Neural progenitor cell (in vitro differentiated cells): ENCODE data around the gene ZNF620. TPM values are rescaled to one million over a fixed set of nuclear protein-coding genes. Genes with fewer than 3 reads are reported as not detected.
"Not testable (repeated sequence)": the region's sequence is repeated elsewhere in the genome, so short reads cannot be mapped to it uniquely, and the experiment has no call there.

ENCODE experiments used
- DNase-seq: peaks from one replicate; pipeline ENCODE4 v3.0.0-alpha.2; 2016; ENCODE audit warnings: low spot score
- H2AFZ ChIP-seq: fragments of 200-600 bp; sonication (generic); replicated peaks from 2 replicates; pipeline ENCODE4 v1.6.1; 2016; ENCODE audit warnings: antibody characterized with exemption
- H3F3A ChIP-seq: fragments of 200-600 bp; sonication (generic); 2 replicates; pipeline ENCODE4 v1.6.1; 2016; ENCODE audit warnings: antibody characterized with exemption, low read depth
- H3K27ac ChIP-seq: fragments of 200-600 bp; sonication (generic); 2 replicates; pipeline ENCODE4 v1.5.1; 2016; ENCODE audit warnings: mild to moderate bottlenecking
- H3K27me3 ChIP-seq: fragments of 200-600 bp; sonication (generic); 2 replicates; pipeline ENCODE4 v1.6.1; 2016; ENCODE audit warnings: mild to moderate bottlenecking, moderate library complexity
- H3K36me3 ChIP-seq: fragments of 200-600 bp; sonication (generic); 2 replicates; pipeline ENCODE4 v1.5.1; 2016
- H3K4me1 ChIP-seq: fragments of 200-600 bp; sonication (generic); 2 replicates; pipeline ENCODE4 v1.6.1; 2016; ENCODE audit warnings: mixed run types
- H3K4me2 ChIP-seq: fragments of 200-600 bp; sonication (generic); 2 replicates; pipeline ENCODE4 v1.6.1; 2016
- H3K4me3 ChIP-seq: fragments of 200-600 bp; sonication (generic); 2 replicates; pipeline ENCODE4 v1.5.1; 2016
- H3K79me2 ChIP-seq: fragments of 200-600 bp; sonication (generic); 2 replicates; pipeline ENCODE4 v1.6.1; 2016; ENCODE audit warnings: low read depth
- H3K9ac ChIP-seq: fragments of 200-600 bp; sonication (generic); 2 replicates; pipeline ENCODE4 v1.6.1; 2016
- H3K9me3 ChIP-seq: fragments of 200-600 bp; sonication (generic); 2 replicates; pipeline ENCODE4 v1.5.1; 2016; ENCODE audit warnings: low read depth
- H4K20me1 ChIP-seq: fragments of 200-600 bp; sonication (generic); 2 replicates; pipeline ENCODE4 v1.6.1; 2016; ENCODE audit warnings: low read depth
- H3K27ac Mint-ChIP-seq: 3 replicates; pipeline ENCODE4 v1.8.0; 2021; ENCODE audit warnings: mixed read lengths
- H3K27me3 Mint-ChIP-seq: 2 replicates; pipeline ENCODE4 v1.8.0; 2022; ENCODE audit warnings: low read depth, mild to moderate bottlenecking, inconsistent platforms, moderate library complexity, mixed read lengths; ENCODE audit not compliant: insufficient read depth
- H3K36me3 Mint-ChIP-seq: 3 replicates; pipeline ENCODE4 v1.8.0; 2021; ENCODE audit warnings: mixed read lengths
- H3K4me1 Mint-ChIP-seq: 3 replicates; pipeline ENCODE4 v1.8.0; 2021; ENCODE audit warnings: mixed read lengths
- H3K4me3 Mint-ChIP-seq: 3 replicates; pipeline ENCODE4 v1.8.0; 2021; ENCODE audit warnings: mild to moderate bottlenecking, moderate library complexity, mixed read lengths
- H3K9me3 Mint-ChIP-seq: 3 replicates; pipeline ENCODE4 v1.8.0; 2020; ENCODE audit warnings: mixed read lengths
- EZH2 ChIP-seq: fragments of 200-600 bp; sonication (generic); IDR thresholded peaks from 2 replicates; pipeline ENCODE4 v1.6.1; 2017; ENCODE audit warnings: antibody characterized with exemption, mild to moderate bottlenecking, moderate library complexity
- EZH2phosphoT487 ChIP-seq: fragments of 200-600 bp; sonication (generic); IDR thresholded peaks from 2 replicates; pipeline ENCODE4 v1.6.1; 2017; ENCODE audit warnings: antibody characterized with exemption
- small RNA-seq: library from RNA; depleted of rRNA; stranded (forward); fragments of <200 nt; gene quantifications from one replicate; pipeline ENCODE3, GENCODE V24; 2015
- total RNA-seq: library from RNA; depleted of rRNA; stranded (reverse); fragments of >200 nt; gene quantifications from 2 replicates; pipeline ENCODE4 v1.2.3, GENCODE V29; 2015; ENCODE audit warnings: low replicate concordance
- TF ChIP-seq, protein P1 (sequence below): fragments of 200-600 bp; sonication (generic); IDR thresholded peaks from 2 replicates; pipeline ENCODE4 v1.5.1; 2017; ENCODE audit warnings: antibody characterized with exemption, mild to moderate bottlenecking

The ZNF620 gene
- total RNA-seq, 1 donor from 2014 or later, result 23.6 TPM

DNA sequence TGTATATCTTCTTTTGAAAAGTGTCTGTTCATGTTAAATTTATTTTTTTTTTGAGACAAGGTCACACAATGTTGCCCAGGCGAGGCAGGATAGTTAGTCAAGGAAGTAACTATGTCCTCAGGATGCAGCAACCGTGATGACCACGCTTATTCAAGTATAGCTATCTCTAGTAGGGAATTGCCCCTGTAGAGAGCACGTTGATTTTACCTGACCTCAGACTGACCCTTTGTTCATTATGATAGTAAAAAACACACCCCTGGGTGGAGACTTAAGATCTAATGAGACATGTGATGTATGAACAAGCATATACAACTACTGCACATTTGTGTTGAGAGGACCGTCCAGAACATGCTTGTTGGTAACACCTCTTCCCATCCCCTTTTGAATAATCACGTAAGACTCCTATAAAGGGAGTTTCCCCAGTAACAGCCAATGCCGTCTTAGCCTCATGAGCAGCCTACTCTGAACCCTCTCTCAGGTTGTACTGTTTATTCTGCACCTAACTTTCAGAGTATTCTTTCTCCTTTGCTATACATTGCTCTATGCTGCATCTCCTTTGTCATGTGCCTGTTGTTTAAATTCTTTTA lies 51.8 kb downstream of the ZNF620 start:
- H3K36me3 Mint-ChIP-seq, result peaks cover 11% of the 10 kb centered on the region
- Histone ChIP-seq H3K79me2 (no peaks in the 10 kb centered on the region), H3K9me3 (no peaks in the 10 kb centered on the region), H3K4me3 (no peak overlapping the region), H3K36me3 (no peaks in the 10 kb centered on the region), H2AFZ (no peak overlapping the region), H3F3A (no peaks in the 10 kb centered on the region), H3K9ac (no peak overlapping the region), H3K27ac (no peak overlapping the region), H4K20me1 (no peaks in the 10 kb centered on the region), H3K27me3 (no peaks in the 10 kb centered on the region), H3K4me2 (no peak overlapping the region), H3K4me1 (no peaks in the 10 kb centered on the region)
- no peak for DNase-seq
- no peak overlapping the region for H3K27ac Mint-ChIP-seq
- no peaks in the 10 kb centered on the region for H3K27me3 Mint-ChIP-seq
- TF ChIP-seq, protein P1, sequence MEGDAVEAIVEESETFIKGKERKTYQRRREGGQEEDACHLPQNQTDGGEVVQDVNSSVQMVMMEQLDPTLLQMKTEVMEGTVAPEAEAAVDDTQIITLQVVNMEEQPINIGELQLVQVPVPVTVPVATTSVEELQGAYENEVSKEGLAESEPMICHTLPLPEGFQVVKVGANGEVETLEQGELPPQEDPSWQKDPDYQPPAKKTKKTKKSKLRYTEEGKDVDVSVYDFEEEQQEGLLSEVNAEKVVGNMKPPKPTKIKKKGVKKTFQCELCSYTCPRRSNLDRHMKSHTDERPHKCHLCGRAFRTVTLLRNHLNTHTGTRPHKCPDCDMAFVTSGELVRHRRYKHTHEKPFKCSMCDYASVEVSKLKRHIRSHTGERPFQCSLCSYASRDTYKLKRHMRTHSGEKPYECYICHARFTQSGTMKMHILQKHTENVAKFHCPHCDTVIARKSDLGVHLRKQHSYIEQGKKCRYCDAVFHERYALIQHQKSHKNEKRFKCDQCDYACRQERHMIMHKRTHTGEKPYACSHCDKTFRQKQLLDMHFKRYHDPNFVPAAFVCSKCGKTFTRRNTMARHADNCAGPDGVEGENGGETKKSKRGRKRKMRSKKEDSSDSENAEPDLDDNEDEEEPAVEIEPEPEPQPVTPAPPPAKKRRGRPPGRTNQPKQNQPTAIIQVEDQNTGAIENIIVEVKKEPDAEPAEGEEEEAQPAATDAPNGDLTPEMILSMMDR, result no peak
- TF ChIP-seq EZH2, result no peak
- no peak for TF ChIP-seq EZH2phosphoT487
- no peak overlapping the region for H3K4me3 Mint-ChIP-seq
- H3K4me1 Mint-ChIP-seq, result no peaks in the 10 kb centered on the region
- peaks cover 10% of the 10 kb centered on the region for H3K9me3 Mint-ChIP-seq

DNA sequence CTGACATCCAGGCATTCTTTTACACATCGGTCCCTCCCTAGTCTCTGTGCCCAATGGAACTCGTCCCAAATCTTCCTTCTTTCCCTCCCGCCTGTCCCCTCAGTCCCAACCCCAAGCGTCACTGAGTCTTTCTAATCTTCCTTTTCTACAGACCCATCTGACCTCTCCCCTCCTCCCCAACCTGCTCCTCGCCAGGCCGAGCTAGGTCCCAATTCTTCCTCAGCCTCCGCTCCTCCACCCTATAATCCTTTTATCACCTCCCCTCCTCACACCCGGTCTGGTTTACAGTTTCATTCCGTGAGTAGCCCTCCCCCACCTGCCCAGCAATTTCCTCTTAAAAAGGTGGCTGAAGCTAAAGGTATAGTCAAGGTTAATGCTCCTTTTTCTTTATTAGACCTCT lies 56.6 kb downstream of the ZNF620 start:
- H3K79me2 ChIP-seq, H3F3A ChIP-seq, H3K9ac ChIP-seq, H3K27me3 Mint-ChIP-seq, H4K20me1 ChIP-seq, H3K27me3 ChIP-seq, H3K4me1 ChIP-seq, H3K4me3 Mint-ChIP-seq, H3K36me3 ChIP-seq, H3K4me3 ChIP-seq, H3K9me3 ChIP-seq, H3K4me1 Mint-ChIP-seq, H3K27ac Mint-ChIP-seq, H2AFZ ChIP-seq, H3K27ac ChIP-seq, H3K4me2 ChIP-seq, DNase-seq: not testable (repeated sequence)
- Mint-ChIP-seq H3K36me3 (peaks cover 11% of the 10 kb centered on the region), H3K9me3 (peaks cover 10% of the 10 kb centered on the region)

DNA sequence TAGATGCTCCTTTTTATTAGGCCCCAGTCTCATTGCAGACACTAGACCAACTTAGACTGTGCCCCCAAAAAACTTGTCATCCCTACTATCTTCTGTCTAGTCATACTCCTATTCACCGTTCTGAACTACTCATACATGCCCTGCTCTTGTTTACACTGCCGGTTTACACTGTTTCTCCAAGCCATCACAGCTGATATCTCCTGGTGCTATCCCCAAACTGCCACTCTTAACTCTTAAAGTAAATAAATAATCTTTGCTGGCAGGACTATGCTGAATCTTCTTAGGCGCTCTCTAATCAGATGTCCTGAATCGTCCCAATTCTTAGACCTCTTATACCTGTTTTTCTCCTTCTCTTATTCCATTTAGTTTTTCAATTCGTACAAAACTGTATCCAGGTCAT lies 59.8 kb downstream of the ZNF620 start:
- H3K4me2 ChIP-seq, H3K4me3 ChIP-seq, DNase-seq, H3K9me3 ChIP-seq, H3K36me3 ChIP-seq, H3K27me3 Mint-ChIP-seq, H3K79me2 ChIP-seq, H3F3A ChIP-seq, H3K27ac ChIP-seq, H2AFZ ChIP-seq, H3K4me1 Mint-ChIP-seq, H3K27me3 ChIP-seq, H3K4me3 Mint-ChIP-seq, H3K27ac Mint-ChIP-seq, H4K20me1 ChIP-seq, H3K9ac ChIP-seq, H3K4me1 ChIP-seq: not testable (repeated sequence)
- H3K9me3 Mint-ChIP-seq, result peaks cover 16% of the 10 kb centered on the region
- H3K36me3 Mint-ChIP-seq, result peaks cover 11% of the 10 kb centered on the region

DNA sequence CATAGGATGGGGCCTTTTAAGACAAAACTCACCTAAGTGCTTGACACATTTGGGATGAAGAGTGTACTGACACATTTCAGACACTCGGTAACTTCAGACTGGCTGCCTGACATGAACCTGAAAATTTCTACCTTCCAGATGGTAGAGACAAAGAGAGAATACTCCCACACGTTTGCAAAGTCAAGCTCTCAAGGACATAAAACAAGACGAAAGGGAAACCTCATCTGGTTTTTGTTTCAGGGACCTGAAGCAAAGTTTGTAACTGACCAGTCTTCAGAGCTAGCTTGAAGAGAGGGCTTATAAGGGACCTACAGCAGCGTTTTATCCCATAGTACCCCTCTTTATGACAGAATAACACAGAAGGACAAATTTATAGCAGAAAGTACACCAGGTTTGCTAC lies 60.9 kb downstream of the ZNF620 start:
- Histone ChIP-seq H3K9ac (no peak overlapping the region), H3K4me2 (no peak overlapping the region), H3K27ac (no peak overlapping the region), H2AFZ (no peak overlapping the region), H3F3A (no peaks in the 10 kb centered on the region), H4K20me1 (no peaks in the 10 kb centered on the region), H3K9me3 (no peaks in the 10 kb centered on the region), H3K4me3 (no peak overlapping the region), H3K79me2 (no peaks in the 10 kb centered on the region), H3K4me1 (no peaks in the 10 kb centered on the region), H3K36me3 (no peaks in the 10 kb centered on the region), H3K27me3 (no peaks in the 10 kb centered on the region)
- DNase-seq, result no peak
- no peaks in the 10 kb centered on the region for H3K4me1 Mint-ChIP-seq
- no peak overlapping the region for H3K4me3 Mint-ChIP-seq
- H3K27me3 Mint-ChIP-seq, result peaks cover 2% of the 10 kb centered on the region
- TF ChIP-seq, protein P1, result no peak
- TF ChIP-seq EZH2, result no peak
- TF ChIP-seq EZH2phosphoT487, result no peak
- H3K9me3 Mint-ChIP-seq, result peaks cover 10% of the 10 kb centered on the region
- H3K36me3 Mint-ChIP-seq, result peaks cover 3% of the 10 kb centered on the region
- H3K27ac Mint-ChIP-seq, result no peak overlapping the region

Small RNAs within 50 kb of the gene (small RNA-seq; reads per million reads assigned to genes)
- 3.3 reads per million, percentile 92 among the genes with 10 or more reads in this experiment for gene RNU5B-2P

Other genes with a start within 250 kb of the ZNF620 start
- gene EIF1B, start 196.3 kb upstream of the ZNF620 start, total RNA-seq, result 22.4 and 45.3 TPM in 2 replicates
- not detected in 2 replicates for gene ENTPD3, start 118.9 kb upstream of the ZNF620 start, total RNA-seq
- 467 and 948 TPM in 2 replicates for gene RPL14, start 48.7 kb upstream of the ZNF620 start, total RNA-seq
- gene ZNF619, start 28.9 kb upstream of the ZNF620 start, total RNA-seq, result 7.6 and 11.4 TPM in 2 replicates
- 14.3 and 24.8 TPM in 2 replicates for gene ZNF621, start 18.9 kb downstream of the ZNF620 start, total RNA-seq